ENCODE results near the gene KCNJ8. TPM values are rescaled to one million over a fixed set of nuclear protein-coding genes. Genes with fewer than 3 reads are reported as not detected.

Gene KCNJ8
- total RNA-seq, 1 donor = 5.1 TPM

- Histone ChIP-seq H3K4me2 (ENCODE audit: insufficient read depth, low read length) (peak overlapping the region; percentile 36), H2AFZ (ENCODE audit: low read length) (no peak overlapping the region), H3K36me3 (ENCODE audit: insufficient read depth, low read length) (no peaks in the 10 kb centered on the region), H3K79me2 (ENCODE audit: insufficient read depth, low read length) (no peaks in the 10 kb centered on the region), H3K9me3 (ENCODE audit: low read depth, low read length) (no peaks in the 10 kb centered on the region), H4K20me1 (ENCODE audit: insufficient read depth, low read length) (no peaks in the 10 kb centered on the region), H3K27ac (ENCODE audit: low read depth, low read length) (peak overlapping the region; percentile 46), H3K4me1 (ENCODE audit: insufficient read depth, low read length) (peaks cover 22% of the 10 kb centered on the region), H3K4me3 (ENCODE audit: insufficient read depth, low read length) (no peak overlapping the region), H3K27me3 (ENCODE audit: insufficient read depth, low read length) (no peaks in the 10 kb centered on the region)
- no peak for TF ChIP-seq CTCF (IDR thresholded peaks at IDR 0.05; ENCODE audit: extremely low read depth, low read depth, low read length)
- DNase-seq (ENCODE audit: insufficient read length, low spot score, missing footprints) = no peak
Measured at GRCh38 chr12:21818627-21819026, 44.1 kb upstream of the KCNJ8 start.

GRCh38 chr12:21815306-21816062 lies 41.0 kb upstream of the KCNJ8 start:
- H3K27ac ChIP-seq (ENCODE audit: low read depth, low read length) = no peak overlapping the region
- DNase-seq (ENCODE audit: insufficient read length, low spot score, missing footprints) = no peak

GRCh38 chr12:21814814-21815213 lies 40.3 kb upstream of the KCNJ8 start:
- H3K4me2 ChIP-seq (ENCODE audit: insufficient read depth, low read length) = no peak overlapping the region
- no peaks in the 10 kb centered on the region for H3K36me3 ChIP-seq (ENCODE audit: insufficient read depth, low read length)
- H3K27ac ChIP-seq (ENCODE audit: low read depth, low read length) = no peak overlapping the region
- H3K9me3 ChIP-seq (ENCODE audit: low read depth, low read length) = no peaks in the 10 kb centered on the region
- no peaks in the 10 kb centered on the region for H3K27me3 ChIP-seq (ENCODE audit: insufficient read depth, low read length)
- TF ChIP-seq CTCF (IDR thresholded peaks at IDR 0.05; ENCODE audit: extremely low read depth, low read depth, low read length) = no peak
- H3K4me1 ChIP-seq (ENCODE audit: insufficient read depth, low read length) = peaks cover 21% of the 10 kb centered on the region
- no peaks in the 10 kb centered on the region for H4K20me1 ChIP-seq (ENCODE audit: insufficient read depth, low read length)
- H3K79me2 ChIP-seq (ENCODE audit: insufficient read depth, low read length) = no peaks in the 10 kb centered on the region
- no peak overlapping the region for H3K4me3 ChIP-seq (ENCODE audit: insufficient read depth, low read length)
- DNase-seq (ENCODE audit: insufficient read length, low spot score, missing footprints) = no peak
- no peak overlapping the region for H2AFZ ChIP-seq (ENCODE audit: low read length)

More at GRCh38 chr12:21815306-21816062, 41.0 kb upstream of the KCNJ8 start:
- Histone ChIP-seq H3K4me3 (ENCODE audit: insufficient read depth, low read length) (no peak overlapping the region), H4K20me1 (ENCODE audit: insufficient read depth, low read length) (no peaks in the 10 kb centered on the region), H3K4me2 (ENCODE audit: insufficient read depth, low read length) (peak overlapping the region; percentile 16), H3K36me3 (ENCODE audit: insufficient read depth, low read length) (no peaks in the 10 kb centered on the region), H3K9me3 (ENCODE audit: low read depth, low read length) (no peaks in the 10 kb centered on the region), H3K4me1 (ENCODE audit: insufficient read depth, low read length) (peaks cover 22% of the 10 kb centered on the region), H3K79me2 (ENCODE audit: insufficient read depth, low read length) (no peaks in the 10 kb centered on the region), H3K27me3 (ENCODE audit: insufficient read depth, low read length) (no peaks in the 10 kb centered on the region), H2AFZ (ENCODE audit: low read length) (no peak overlapping the region)
- no peak for TF ChIP-seq CTCF (IDR thresholded peaks at IDR 0.05; ENCODE audit: extremely low read depth, low read depth, low read length)

- Histone ChIP-seq H4K20me1 (ENCODE audit: insufficient read depth, low read length) (no peaks in the 10 kb centered on the region), H3K4me1 (ENCODE audit: insufficient read depth, low read length) (peaks cover 16% of the 10 kb centered on the region), H3K36me3 (ENCODE audit: insufficient read depth, low read length) (no peaks in the 10 kb centered on the region), H3K9me3 (ENCODE audit: low read depth, low read length) (no peaks in the 10 kb centered on the region), H3K79me2 (ENCODE audit: insufficient read depth, low read length) (no peaks in the 10 kb centered on the region), H3K4me3 (ENCODE audit: insufficient read depth, low read length) (no peak overlapping the region), H3K4me2 (ENCODE audit: insufficient read depth, low read length) (no peak overlapping the region), H3K27me3 (ENCODE audit: insufficient read depth, low read length) (no peaks in the 10 kb centered on the region), H2AFZ (ENCODE audit: low read length) (no peak overlapping the region), H3K27ac (ENCODE audit: low read depth, low read length) (no peak overlapping the region)
- no peak for TF ChIP-seq CTCF (IDR thresholded peaks at IDR 0.05; ENCODE audit: extremely low read depth, low read depth, low read length)
- DNase-seq (ENCODE audit: insufficient read length, low spot score, missing footprints) = no peak
Measured at GRCh38 chr12:21814327-21814726, 39.8 kb upstream of the KCNJ8 start.

Data from osteoblast (primary cell).